Measurements from ENCODE around the gene RAD51B.

GRCh38 chr14:68623826-68624225, 804.2 kb downstream of the RAD51B start:
- TF ChIP-seq SIN3A (IDR thresholded peaks at IDR 0.05; ENCODE audit: low read depth) (no peak), EZH2phosphoT487 (IDR thresholded peaks at IDR 0.05; ENCODE audit: borderline replicate concordance) (no peak), CTCF (IDR thresholded peaks at IDR 0.05 in 2 of 3, conservative IDR thresholded peaks at IDR 0.05 in 1 of 3; ENCODE audit: borderline replicate concordance in 1 of 3, insufficient read depth in 1 of 3, low read depth in 2 of 3, low read length in 2 of 3) (no peak), RAD21 (IDR thresholded peaks at IDR 0.05; ENCODE audit: low read depth) (no peak), ZBTB33 (IDR thresholded peaks at IDR 0.05; ENCODE audit: extremely low read depth, insufficient replicate concordance, low read length) (no peak), POLR2A (IDR thresholded peaks at IDR 0.05; ENCODE audit: borderline replicate concordance, extremely low read depth, insufficient read depth, insufficient read length) (no peak)

All from HCT116 (cell line).